H1 (cell line): Measurements from ENCODE around the gene GPC6. TPM values are rescaled to one million over a fixed set of nuclear protein-coding genes. Genes with fewer than 3 reads are reported as not detected.

Experiments used
- CTCF ChIA-PET: fragments of 300-600 bp; sonication (Branson Sonifier 250); formaldehyde crosslinking; loops from one replicate; lab custom pipeline; 2021; ENCODE audit not compliant: partially characterized antibody; lab: Charles Lee
- POLR2A ChIA-PET: fragments of 300-600 bp; sonication (Branson Sonifier 250); formaldehyde crosslinking; loops from one replicate; lab custom pipeline; 2021; ENCODE audit warnings: inconsistent platforms; ENCODE audit not compliant: partially characterized antibody; lab: Charles Lee
- DNase-seq, 2 experiments: peaks; one replicate each; pipeline versions ENCODE4 v3.0.0 to v3.0.0-alpha.2; 2010 to 2022; ENCODE audit warnings: low spot score in 2 of 2, low read depth in 1 of 2, mixed read lengths in 1 of 2
- FAIRE-seq: peaks from 2 replicates; lab custom pipeline; 2011; peaks lifted over from hg19 to GRCh38; lab: Jason Lieb, UNC
- H2AFZ ChIP-seq: 2 replicates; pipeline ENCODE4 v1.8.1; 2012; ENCODE audit warnings: low read length, inconsistent platforms
- H2AK5ac ChIP-seq: 2 replicates; pipeline ENCODE4 v1.6.1; 2013; ENCODE audit warnings: low read depth, low read length
- H2BK120ac ChIP-seq: replicated peaks from 2 replicates; pipeline ENCODE3; 2013; ENCODE audit warnings: low read depth, low read length, inconsistent platforms
- H2BK12ac ChIP-seq: 2 replicates; pipeline ENCODE4 v1.6.1; 2013; ENCODE audit warnings: low read depth, low read length
- H2BK15ac ChIP-seq: 2 replicates; pipeline ENCODE4 v1.6.1; 2013; ENCODE audit warnings: low read length
- H2BK20ac ChIP-seq: 2 replicates; pipeline ENCODE4 v1.6.1; 2013; ENCODE audit warnings: low read length
- H2BK5ac ChIP-seq: 2 replicates; pipeline ENCODE4 v1.6.1; 2013; ENCODE audit warnings: low read depth, low read length
- H3K14ac ChIP-seq: 2 replicates; pipeline ENCODE4 v1.6.1; 2013; ENCODE audit warnings: inconsistent platforms; ENCODE audit not compliant: insufficient read length
- H3K18ac ChIP-seq: 2 replicates; pipeline ENCODE4 v1.6.1; 2013; ENCODE audit warnings: low read length; ENCODE audit errors: extremely low read depth
- H3K23ac ChIP-seq: 2 replicates; pipeline ENCODE4 v1.6.1; 2013; ENCODE audit warnings: inconsistent platforms; ENCODE audit not compliant: insufficient read length
- H3K23me2 ChIP-seq: 2 replicates; pipeline ENCODE4 v1.6.1; 2013; ENCODE audit warnings: low read depth, low read length
- H3K27ac ChIP-seq: 2 replicates; pipeline ENCODE4 v1.6.1; 2011; ENCODE audit warnings: low read depth, low read length, inconsistent platforms
- H3K27me3 ChIP-seq, 4 experiments: replicated peaks in 1 of 4; 1 replicate in 1 of 4; 2 replicates in 3 of 4; pipeline versions ENCODE4 v1.6.1 to v1.8.1; 2011 to 2013; ENCODE audit warnings: low read length in 3 of 4, mild to moderate bottlenecking in 3 of 4, inconsistent platforms in 2 of 4, mixed read lengths in 2 of 4, moderate library complexity in 1 of 4; ENCODE audit not compliant: control insufficient read depth in 3 of 4, insufficient read depth in 3 of 4; ENCODE audit errors: extremely low read depth in 1 of 4
- H3K36me3 ChIP-seq, 4 experiments: 2 replicates each; pipeline versions ENCODE4 v1.6.1 to v1.8.1; 2011 to 2013; ENCODE audit warnings: mild to moderate bottlenecking in 4 of 4, low read length in 3 of 4, moderate library complexity in 2 of 4, control low read depth in 1 of 4, inconsistent platforms in 1 of 4; ENCODE audit not compliant: insufficient read depth in 4 of 4, control insufficient read depth in 2 of 4
- H3K4ac ChIP-seq: replicated peaks from 2 replicates; pipeline ENCODE3; 2013; ENCODE audit warnings: low read length, low read depth, mixed read lengths, inconsistent platforms; ENCODE audit not compliant: insufficient read length
- H3K4me1 ChIP-seq, 4 experiments: replicated peaks in 1 of 4; 1 replicate in 1 of 4; 2 replicates in 3 of 4; pipeline versions ENCODE4 v1.6.1 to v1.8.1; 2011 to 2013; ENCODE audit warnings: low read length in 3 of 4, inconsistent platforms in 2 of 4, mixed read lengths in 1 of 4; ENCODE audit not compliant: insufficient read depth in 4 of 4, control insufficient read depth in 3 of 4
- H3K4me2 ChIP-seq, 2 experiments: 2 replicates each; pipeline versions ENCODE4 v1.6.1 to v1.8.1; 2011 to 2013; ENCODE audit warnings: low read depth in 2 of 2, low read length in 2 of 2, control low read depth in 1 of 2, inconsistent platforms in 1 of 2, mild to moderate bottlenecking in 1 of 2; ENCODE audit not compliant: insufficient read depth in 1 of 2
- H3K4me3 ChIP-seq, 4 experiments: fragments of 200-600, 300-600 bp in 1 of 4; sonication (generic), shearing (Covaris generic), sonication (Bioruptor Twin) in 1 of 4; 2 replicates each; pipeline versions ENCODE4 v1.5.1 to v1.8.1; 2011 to 2016; ENCODE audit warnings: low read length in 4 of 4, low read depth in 3 of 4, control low read depth in 2 of 4, inconsistent platforms in 2 of 4, mild to moderate bottlenecking in 2 of 4, mixed read lengths in 1 of 4, moderate library complexity in 1 of 4; ENCODE audit not compliant: insufficient read depth in 2 of 4; ENCODE audit errors: extremely low read depth in 1 of 4
- H3K56ac ChIP-seq: replicated peaks from 2 replicates; pipeline ENCODE3; 2013; ENCODE audit warnings: low read depth, mild to moderate bottlenecking, mixed read lengths, low read length, inconsistent platforms; ENCODE audit not compliant: insufficient read length
- H3K79me1 ChIP-seq: 2 replicates; pipeline ENCODE4 v1.6.1; 2013; ENCODE audit warnings: low read depth, low read length, control low read depth
- H3K79me2 ChIP-seq, 2 experiments: 2 replicates each; pipeline versions ENCODE4 v1.6.1 to v1.8.1; 2012 to 2013; ENCODE audit warnings: low read length in 2 of 2, mild to moderate bottlenecking in 2 of 2, inconsistent platforms in 1 of 2; ENCODE audit not compliant: insufficient read depth in 2 of 2, control insufficient read depth in 1 of 2
- H3K9ac ChIP-seq, 4 experiments: replicated peaks in 1 of 4; 1 replicate in 1 of 4; 2 replicates in 3 of 4; pipeline versions ENCODE4 v1.6.1 to v1.8.1; 2011 to 2013; ENCODE audit warnings: low read depth in 3 of 4, low read length in 3 of 4, control low read depth in 2 of 4, mild to moderate bottlenecking in 2 of 4, moderate library complexity in 2 of 4, inconsistent platforms in 1 of 4; ENCODE audit errors: extremely low read depth in 1 of 4
- H3K9me3 ChIP-seq, 2 experiments: 2 replicates each; pipeline versions ENCODE4 v1.6.1 to v1.8.1; 2012 to 2013; ENCODE audit warnings: mild to moderate bottlenecking in 2 of 2, moderate library complexity in 2 of 2, control low read depth in 1 of 2, inconsistent platforms in 1 of 2, low read depth in 1 of 2, low read length in 1 of 2, mixed read lengths in 1 of 2; ENCODE audit not compliant: insufficient read depth in 2 of 2
- H4K20me1 ChIP-seq, 2 experiments: replicated peaks in 1 of 2; 2 replicates each; pipeline versions ENCODE3 to v1.8.1; 2011 to 2013; ENCODE audit warnings: inconsistent platforms in 2 of 2, low read length in 2 of 2, mild to moderate bottlenecking in 1 of 2; ENCODE audit not compliant: insufficient read depth in 2 of 2, control insufficient read depth in 1 of 2
- H4K5ac ChIP-seq: 2 replicates; pipeline ENCODE4 v1.6.1; 2013; ENCODE audit warnings: low read length, low read depth, mixed read lengths, inconsistent platforms; ENCODE audit not compliant: insufficient read length
- H4K8ac ChIP-seq: 2 replicates; pipeline ENCODE4 v1.8.0; 2013; ENCODE audit warnings: mild to moderate bottlenecking, moderate library complexity, low read length, inconsistent platforms; ENCODE audit not compliant: insufficient read depth; ENCODE audit errors: extremely low read depth
- H4K91ac ChIP-seq: replicated peaks from 2 replicates; pipeline ENCODE3; 2013; ENCODE audit warnings: low read length, mixed read lengths, inconsistent platforms; ENCODE audit not compliant: insufficient read length
- ASH2L ChIP-seq: fragments of 200-600, 300-600 bp; sonication (generic); IDR thresholded peaks from one replicate; pipeline ENCODE4 v1.7.1; 2017; ENCODE audit warnings: low read length
- ATF3 ChIP-seq: IDR thresholded peaks from 2 replicates; pipeline ENCODE4 v1.6.1; 2011; ENCODE audit warnings: low read depth, mild to moderate bottlenecking, low read length; ENCODE audit not compliant: insufficient read depth
- FOSL1 ChIP-seq: IDR thresholded peaks from 2 replicates; pipeline ENCODE4 v1.6.1; 2011; ENCODE audit warnings: mild to moderate bottlenecking, low read depth, low read length, moderate library complexity; ENCODE audit not compliant: insufficient read depth
- RXRA ChIP-seq: IDR thresholded peaks from 2 replicates; pipeline ENCODE4 v1.6.1; 2011; ENCODE audit warnings: low read depth, mild to moderate bottlenecking, low read length, moderate library complexity; ENCODE audit not compliant: insufficient read depth
- ZNF274 ChIP-seq: IDR thresholded peaks from 2 replicates; pipeline ENCODE4 v1.7.0; 2012; ENCODE audit warnings: low read length, borderline replicate concordance; ENCODE audit errors: extremely low read depth
- polyA plus RNA-seq, 7 experiments: library from polyadenylated mRNA; depleted of rRNA in 3 of 7; stranded (reverse) in 5 of 7; unstranded in 2 of 7; fragments of >200 nt in 5 of 7; fragments of 200-250 nt in 2 of 7; gene quantifications; 1 replicate in 5 of 7; 2 replicates in 1 of 7; 4 replicates in 1 of 7; pipeline versions ENCODE4 v1.2.1 to v1.2.3, GENCODE V29; 2011 to 2013; ENCODE audit warnings: missing spikeins in 2 of 7, mixed read lengths in 2 of 7
- total RNA-seq: library from RNA; stranded (reverse); fragmentation: NEBNext Ultra II Directional; extraction: Animal tissue kit (Norgen Biotek cat#: 25700); gene quantifications from 2 replicates; pipeline ENCODE4 v1.2.1, GENCODE V29; 2021

The GPC6 gene
- total and polyA plus RNA-seq, 2 of the 8 experiments (the other 6 are each of a cell fraction or from before 2014, with no cell fraction given), result 5.4 to 12.0 TPM

GRCh38 chr13:94454334-94454733 is 1227.7 kb downstream of the GPC6 start:
- H2BK20ac ChIP-seq, result no peak overlapping the region
- H2BK120ac ChIP-seq, result no peak overlapping the region
- ChIA-PET POLR2A (no interaction called here), CTCF (interaction anchor here (1.0 to 1.2 kb wide), 2 partner anchors 19 to 163 kb away, joined by 3 to 4 read pairs; no protein-coding TSS in a partner anchor)
- no peak overlapping the region for H3K23ac ChIP-seq
- no peaks in the 10 kb centered on the region for H3K36me3 ChIP-seq
- no peak overlapping the region for H3K14ac ChIP-seq
- H3K79me2 ChIP-seq, result no peaks in the 10 kb centered on the region
- DNase-seq (no peak), FAIRE-seq (no peak)
- no peaks in the 10 kb centered on the region for H3K27me3 ChIP-seq
- H3K56ac ChIP-seq, result no peak overlapping the region
- no peak overlapping the region for H3K9ac ChIP-seq
- no peaks in the 10 kb centered on the region for H4K20me1 ChIP-seq
- H2BK5ac ChIP-seq, result no peak overlapping the region
- no peak overlapping the region for H2AK5ac ChIP-seq
- H3K27ac ChIP-seq, result no peak overlapping the region
- no peak overlapping the region for H3K4me3 ChIP-seq
- no peak overlapping the region for H4K8ac ChIP-seq
- H3K4ac ChIP-seq, result no peak overlapping the region
- H2BK12ac ChIP-seq, result no peak overlapping the region
- no peak overlapping the region for H2BK15ac ChIP-seq
- no peaks in the 10 kb centered on the region for H3K4me1 ChIP-seq
- H3K9me3 ChIP-seq, result no peaks in the 10 kb centered on the region
- H3K23me2 ChIP-seq, result no peaks in the 10 kb centered on the region
- H3K18ac ChIP-seq, result no peak overlapping the region
- H3K4me2 ChIP-seq, result no peak overlapping the region
- no peak overlapping the region for H2AFZ ChIP-seq
- no peak overlapping the region for H4K5ac ChIP-seq
- no peak overlapping the region for H4K91ac ChIP-seq
- H3K79me1 ChIP-seq, result no peaks in the 10 kb centered on the region
- no peak for TF ChIP-seq RXRA
- no peak for TF ChIP-seq ZNF274
- no peak for TF ChIP-seq ASH2L
- TF ChIP-seq ATF3, result no peak
- no peak for TF ChIP-seq FOSL1
